HG03457 (cell line): Measurements from ENCODE around the gene PAX3.

Experiments
- ATAC-seq: cut with Tn5 transposase; IDR thresholded peaks from one replicate; pipeline ENCODE4 v1.9.1; 2021; ENCODE audit warnings: moderate number of reproducible peaks; ENCODE audit not compliant: unreplicated experiment

PAX3 gene

GRCh38 chr2:222310747-222311318 lies 12.0 kb upstream of the PAX3 start:
- no peak for ATAC-seq

- no peak for ATAC-seq
Measured at GRCh38 chr2:222309766-222310165, 11.0 kb upstream of the PAX3 start.

- no peak for ATAC-seq
Measured at GRCh38 chr2:222309361-222309760, 10.6 kb upstream of the PAX3 start.

GRCh38 chr2:222307978-222308730 lies 9.4 kb upstream of the PAX3 start:
- ATAC-seq, result no peak

GRCh38 chr2:222307143-222307756 lies 8.5 kb upstream of the PAX3 start:
- no peak for ATAC-seq

- ATAC-seq, result no peak
Measured at GRCh38 chr2:222306393-222307142, 7.8 kb upstream of the PAX3 start.

GRCh38 chr2:222305516-222306392 lies 7.0 kb upstream of the PAX3 start:
- no peak for ATAC-seq

GRCh38 chr2:222304737-222305515 lies 6.1 kb upstream of the PAX3 start:
- ATAC-seq, result no peak

GRCh38 chr2:222303828-222304736 lies 5.3 kb upstream of the PAX3 start:
- ATAC-seq, result no peak

- no peak for ATAC-seq
Measured at GRCh38 chr2:222303045-222303827, 4.4 kb upstream of the PAX3 start.

GRCh38 chr2:222302178-222303018 lies 3.6 kb upstream of the PAX3 start:
- no peak for ATAC-seq

GRCh38 chr2:222301796-222302118 lies 3.0 kb upstream of the PAX3 start:
- no peak for ATAC-seq

- ATAC-seq, result no peak
Measured at GRCh38 chr2:222301053-222301795, 2.4 kb upstream of the PAX3 start.

GRCh38 chr2:222300726-222301052 lies 1.9 kb upstream of the PAX3 start:
- no peak for ATAC-seq

- ATAC-seq, result no peak
Measured at GRCh38 chr2:222299906-222300725, 1.3 kb upstream of the PAX3 start.

GRCh38 chr2:222298001-222298310 lies 842 bp downstream of the PAX3 start:
- no peak for ATAC-seq
